SK-N-SH (cell line): ENCODE measurements around the gene TMEM116. TPM values are rescaled to one million over a fixed set of nuclear protein-coding genes. Genes with fewer than 3 reads are reported as not detected.

ENCODE experiments used
- CTCF ChIA-PET: fragments of 300-600, 350-600 bp; formaldehyde crosslinking; extraction: SDS; loops from one replicate; lab custom pipeline; 2021; lab: Yijun Ruan, JAX
- POLR2A ChIA-PET: fragments of 350-600 bp; sonication (Branson Sonifier 250); formaldehyde crosslinking; extraction: SDS; loops from one replicate; lab custom pipeline; 2020; ENCODE audit warnings: antibody characterized with exemption, inconsistent platforms; lab: Yijun Ruan, JAX
- DNase-seq: peaks from one replicate; pipeline ENCODE4 v3.0.0; 2012
- H2AFZ ChIP-seq: fragments of 200-600 bp; sonication (generic); 2 replicates; pipeline ENCODE4 v1.8.1; 2016; ENCODE audit warnings: antibody characterized with exemption, mild to moderate bottlenecking, low read depth
- H3F3A ChIP-seq: fragments of 200-600 bp; sonication (generic); replicated peaks from 2 replicates; pipeline ENCODE3; 2016; ENCODE audit warnings: antibody characterized with exemption, mild to moderate bottlenecking; ENCODE audit not compliant: insufficient read depth
- H3K27ac ChIP-seq, 2 experiments: fragments of 200-500 bp in 1 of 2; fragments of 200-600 bp in 1 of 2; sonication (Bioruptor generic) in 1 of 2; sonication (generic), shearing (Covaris generic) in 1 of 2; 2 replicates each; pipeline versions ENCODE4 v1.5.1 to v1.6.1; 2014 to 2016; ENCODE audit warnings: low read depth in 2 of 2, inconsistent platforms in 1 of 2, low read length in 1 of 2, mild to moderate bottlenecking in 1 of 2, mixed read lengths in 1 of 2
- H3K27me3 ChIP-seq: fragments of 200-600 bp; sonication (generic), shearing (Covaris generic); 2 replicates; pipeline ENCODE4 v1.6.1; 2016; ENCODE audit warnings: mixed run types; ENCODE audit not compliant: insufficient read depth
- H3K36me3 ChIP-seq, 2 experiments: fragments of 200-500 bp in 1 of 2; fragments of 200-600 bp in 1 of 2; sonication (Bioruptor generic) in 1 of 2; sonication (generic) in 1 of 2; replicated peaks in 1 of 2; 2 replicates each; pipeline versions ENCODE3 to v1.5.1; 2014 to 2016; ENCODE audit warnings: low read length in 1 of 2, mild to moderate bottlenecking in 1 of 2; ENCODE audit not compliant: insufficient read depth in 2 of 2, control insufficient read depth in 1 of 2
- H3K4me1 ChIP-seq, 2 experiments: fragments of 200-500 bp in 1 of 2; fragments of 200-600 bp in 1 of 2; sonication (Bioruptor generic) in 1 of 2; sonication (generic), shearing (Covaris generic) in 1 of 2; 2 replicates each; pipeline versions ENCODE4 v1.5.1 to v1.6.1; 2014 to 2016; ENCODE audit warnings: low read depth in 1 of 2, low read length in 1 of 2, mixed run types in 1 of 2; ENCODE audit not compliant: insufficient read depth in 2 of 2, control insufficient read depth in 1 of 2
- H3K4me2 ChIP-seq: fragments of 200-600 bp; sonication (generic), shearing (Covaris generic); 2 replicates; pipeline ENCODE4 v1.6.1; 2017; ENCODE audit warnings: mixed run types
- H3K4me3 ChIP-seq, 2 experiments: fragments of 200-500 bp in 1 of 2; fragments of 200-600 bp in 1 of 2; sonication (Bioruptor generic) in 1 of 2; sonication (generic), shearing (Covaris generic) in 1 of 2; 2 replicates each; pipeline versions ENCODE4 v1.5.1 to v1.8.1; 2014 to 2016; ENCODE audit warnings: low read depth in 2 of 2, inconsistent platforms in 1 of 2, low read length in 1 of 2, mild to moderate bottlenecking in 1 of 2, mixed read lengths in 1 of 2, moderate library complexity in 1 of 2
- H3K79me2 ChIP-seq: fragments of 200-600 bp; sonication (generic); 2 replicates; pipeline ENCODE4 v1.8.1; 2017; ENCODE audit warnings: mild to moderate bottlenecking; ENCODE audit not compliant: insufficient read depth
- H3K9ac ChIP-seq: fragments of 200-600 bp; sonication (generic); 2 replicates; pipeline ENCODE4 v1.6.1; 2017; ENCODE audit warnings: mixed run types
- H3K9me2 ChIP-seq: fragments of 200-600 bp; sonication (generic); 2 replicates; pipeline ENCODE4 v1.6.1; 2017; ENCODE audit warnings: mixed run types
- H3K9me3 ChIP-seq: fragments of 200-600 bp; sonication (generic); 2 replicates; pipeline ENCODE4 v1.6.1; 2017; ENCODE audit warnings: mixed run types, mild to moderate bottlenecking, moderate library complexity
- H4K20me1 ChIP-seq: fragments of 200-600 bp; sonication (generic); 2 replicates; pipeline ENCODE4 v1.6.1; 2017; ENCODE audit warnings: mild to moderate bottlenecking, mixed run types; ENCODE audit not compliant: insufficient read depth
- CHD2 ChIP-seq: fragments of 150-350 bp; IDR thresholded peaks from 2 replicates; pipeline ENCODE4 v1.6.1; 2018; ENCODE audit warnings: low read length; ENCODE audit not compliant: partially characterized antibody
- FOSL2 ChIP-seq: IDR thresholded peaks from 2 replicates; pipeline ENCODE4 v1.4.0; 2012; ENCODE audit warnings: low read depth, mild to moderate bottlenecking, moderate library complexity, borderline replicate concordance
- FOXM1 ChIP-seq: IDR thresholded peaks from 2 replicates; pipeline ENCODE4 v1.4.0; 2012; ENCODE audit warnings: low read depth, mild to moderate bottlenecking
- GABPA ChIP-seq: IDR thresholded peaks from 2 replicates; pipeline ENCODE4 v1.4.0; 2012; ENCODE audit warnings: low read depth, mild to moderate bottlenecking
- GATA2 ChIP-seq: sonication (generic); formaldehyde crosslinking; IDR thresholded peaks from 2 replicates; pipeline ENCODE4 v1.5.0; 2020; ENCODE audit warnings: mild to moderate bottlenecking, missing genetic modification reagents
- JUND ChIP-seq: IDR thresholded peaks from 2 replicates; pipeline ENCODE4 v1.4.0; 2012
- POLR2AphosphoS5 ChIP-seq: IDR thresholded peaks from 2 replicates; pipeline ENCODE4 v1.6.1; 2012; ENCODE audit warnings: low read depth, low read length
- RAD21 ChIP-seq: IDR thresholded peaks from 2 replicates; pipeline ENCODE4 v1.6.1; 2012; ENCODE audit warnings: mild to moderate bottlenecking, low read length
- RFX5 ChIP-seq: IDR thresholded peaks from 2 replicates; pipeline ENCODE4 v1.6.1; 2012; ENCODE audit warnings: mild to moderate bottlenecking, improper control_type of control experiment, low read length
- RXRA ChIP-seq: IDR thresholded peaks from 2 replicates; pipeline ENCODE4 v1.4.0; 2012; ENCODE audit warnings: low read depth, mild to moderate bottlenecking, borderline replicate concordance
- TCF12 ChIP-seq: IDR thresholded peaks from 2 replicates; pipeline ENCODE4 v1.4.0; 2012
- TEAD4 ChIP-seq: IDR thresholded peaks from 2 replicates; pipeline ENCODE4 v1.4.0; 2012; ENCODE audit warnings: mild to moderate bottlenecking, borderline replicate concordance; ENCODE audit not compliant: insufficient read depth
- YY1 ChIP-seq: IDR thresholded peaks from 2 replicates; pipeline ENCODE4 v1.4.0; 2012; ENCODE audit warnings: low read depth, mild to moderate bottlenecking
- WGBS: methylation state at CpG from one replicate; pipeline ENCODE4 v1.1.6; 2017; ENCODE audit warnings: low lambda C conversion rate; 5-methylcytosine and 5-hydroxymethylcytosine counted together
- polyA plus RNA-seq, 3 experiments: library from polyadenylated mRNA; depleted of rRNA; stranded (reverse); fragments of >200 nt; gene quantifications; 2 replicates each; pipeline ENCODE4 v1.2.3, GENCODE V29; 2012
- TF ChIP-seq, protein P1 (sequence below): fragments of 150-350 bp; IDR thresholded peaks from 2 replicates; pipeline ENCODE4 v1.6.1; 2016; ENCODE audit warnings: mild to moderate bottlenecking, low read depth, low read length
- TF ChIP-seq, protein P2 (sequence below): fragments of 150-350 bp; IDR thresholded peaks from 2 replicates; pipeline ENCODE4 v1.6.1; 2017; ENCODE audit warnings: antibody characterized with exemption, low read length, low read depth, borderline replicate concordance
- TF ChIP-seq, protein P3 (sequence below): IDR thresholded peaks from 2 replicates; pipeline ENCODE4 v1.4.0; 2012; ENCODE audit warnings: low read depth, borderline replicate concordance
- TF ChIP-seq, protein P4 (sequence below): IDR thresholded peaks from 2 replicates; pipeline ENCODE4 v1.6.1; 2012; ENCODE audit warnings: mild to moderate bottlenecking, low read depth, low read length, moderate library complexity

Gene TMEM116
- polyA plus RNA-seq, 1 of the 3 experiments (the other 2 are of a cell fraction) = 7.9 TPM

DNA sequence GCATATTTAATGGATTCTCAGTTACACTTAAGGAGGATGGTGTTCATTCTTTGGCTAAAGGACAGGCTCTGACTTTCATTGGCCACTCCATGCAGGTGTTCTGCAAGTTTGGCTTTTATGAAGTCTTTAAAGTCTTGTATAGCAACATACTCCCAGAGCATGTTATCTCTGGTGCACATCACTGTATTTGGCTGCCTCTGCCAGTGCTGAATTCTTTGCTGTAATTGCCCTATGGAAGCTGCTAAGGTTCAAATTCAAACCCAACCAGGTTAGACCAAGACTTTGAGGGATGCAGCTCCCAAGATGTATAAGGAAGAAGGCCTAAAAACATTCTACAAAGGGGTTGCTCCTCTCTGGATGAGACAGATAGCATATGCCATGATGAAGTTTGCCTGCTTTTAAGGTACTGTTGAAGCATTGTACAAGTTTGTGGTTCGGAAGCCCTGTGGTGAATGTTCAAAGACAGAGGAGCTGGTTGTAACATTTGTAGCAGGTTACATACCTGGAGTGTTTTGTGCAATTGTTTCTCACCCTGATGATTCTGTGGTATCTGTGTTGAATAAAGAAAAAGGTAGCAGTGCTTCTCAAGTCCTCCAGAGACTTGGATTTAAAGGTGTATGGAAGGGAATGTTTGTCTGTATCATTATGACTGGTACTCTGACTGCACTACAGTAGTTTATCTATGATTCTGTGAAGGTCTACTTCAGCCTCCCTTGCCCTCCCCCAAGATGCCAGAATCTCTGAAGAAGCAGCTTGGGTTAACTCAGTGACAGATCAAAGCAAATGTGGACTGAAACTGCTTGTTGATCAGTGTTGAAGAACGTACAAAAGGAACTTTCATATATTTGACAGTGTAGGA lies 19.4 kb downstream of the TMEM116 start:
- Histone ChIP-seq H4K20me1 (no peaks in the 10 kb centered on the region), H3K27ac (no peak overlapping the region), H3K4me1 (no peaks in the 10 kb centered on the region), H2AFZ (no peak overlapping the region), H3K4me2 (no peak overlapping the region), H3K27me3 (no peaks in the 10 kb centered on the region), H3K79me2 (no peaks in the 10 kb centered on the region), H3K9me3 (no peaks in the 10 kb centered on the region), H3K36me3 (peaks cover 0 to 3% of the 10 kb centered on the region in 2 experiments), H3K4me3 (no peak overlapping the region), H3F3A (no peaks in the 10 kb centered on the region), H3K9me2 (no peaks in the 10 kb centered on the region), H3K9ac (no peak overlapping the region)
- WGBS = 89% methylated on average over 2 of the region's 2 CpGs
- ChIA-PET POLR2A (no interaction called here), CTCF (no interaction called here)
- DNase-seq = no peak
- TF ChIP-seq TEAD4 = no peak
- no peak for TF ChIP-seq YY1
- no peak for TF ChIP-seq CHD2
- TF ChIP-seq POLR2AphosphoS5 = no peak
- TF ChIP-seq RAD21 = no peak
- TF ChIP-seq, protein P1, sequence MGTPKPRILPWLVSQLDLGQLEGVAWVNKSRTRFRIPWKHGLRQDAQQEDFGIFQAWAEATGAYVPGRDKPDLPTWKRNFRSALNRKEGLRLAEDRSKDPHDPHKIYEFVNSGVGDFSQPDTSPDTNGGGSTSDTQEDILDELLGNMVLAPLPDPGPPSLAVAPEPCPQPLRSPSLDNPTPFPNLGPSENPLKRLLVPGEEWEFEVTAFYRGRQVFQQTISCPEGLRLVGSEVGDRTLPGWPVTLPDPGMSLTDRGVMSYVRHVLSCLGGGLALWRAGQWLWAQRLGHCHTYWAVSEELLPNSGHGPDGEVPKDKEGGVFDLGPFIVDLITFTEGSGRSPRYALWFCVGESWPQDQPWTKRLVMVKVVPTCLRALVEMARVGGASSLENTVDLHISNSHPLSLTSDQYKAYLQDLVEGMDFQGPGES = no peak
- no peak for TF ChIP-seq FOSL2
- no peak for TF ChIP-seq RXRA

DNA sequence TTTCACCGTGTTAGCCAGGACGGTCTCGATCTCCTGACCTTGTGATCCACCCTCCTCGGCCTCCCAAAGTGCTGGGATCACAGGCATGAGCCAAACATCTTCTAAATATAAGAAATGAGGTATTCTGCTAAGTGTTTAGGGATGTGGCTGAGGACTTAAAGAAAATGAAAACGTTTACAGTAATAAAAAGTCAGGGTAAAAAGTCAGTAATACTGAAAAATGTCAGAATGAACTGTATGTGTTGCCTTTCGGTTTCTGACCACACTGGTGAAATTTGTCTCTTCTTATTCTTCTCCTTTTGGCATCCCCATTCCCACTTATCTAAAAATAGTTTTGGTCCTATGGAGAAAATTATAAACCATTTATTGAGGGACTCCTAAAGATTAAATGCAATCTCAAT lies 20.5 kb downstream of the TMEM116 start:
- Histone ChIP-seq H3K4me2 (no peak overlapping the region), H3K79me2 (no peaks in the 10 kb centered on the region), H3K27ac (no peak overlapping the region), H2AFZ (no peak overlapping the region), H3K9me2 (no peaks in the 10 kb centered on the region), H3K4me3 (no peak overlapping the region), H3K9ac (no peak overlapping the region), H3K4me1 (no peaks in the 10 kb centered on the region), H4K20me1 (no peaks in the 10 kb centered on the region), H3K9me3 (no peaks in the 10 kb centered on the region), H3K27me3 (no peaks in the 10 kb centered on the region), H3K36me3 (peaks cover 0 to 3% of the 10 kb centered on the region in 2 experiments), H3F3A (no peaks in the 10 kb centered on the region)
- CTCF ChIA-PET = no interaction called here
- POLR2A ChIA-PET = no interaction called here
- TF ChIP-seq YY1 (no peak), CHD2 (no peak), JUND (no peak), TCF12 (no peak), GABPA (no peak), POLR2AphosphoS5 (no peak), GATA2 (CRISPR knock-in tag) (no peak), TEAD4 (no peak), RXRA (no peak), RAD21 (no peak), RFX5 (no peak), FOXM1 (no peak)
- TF ChIP-seq, protein P2, sequence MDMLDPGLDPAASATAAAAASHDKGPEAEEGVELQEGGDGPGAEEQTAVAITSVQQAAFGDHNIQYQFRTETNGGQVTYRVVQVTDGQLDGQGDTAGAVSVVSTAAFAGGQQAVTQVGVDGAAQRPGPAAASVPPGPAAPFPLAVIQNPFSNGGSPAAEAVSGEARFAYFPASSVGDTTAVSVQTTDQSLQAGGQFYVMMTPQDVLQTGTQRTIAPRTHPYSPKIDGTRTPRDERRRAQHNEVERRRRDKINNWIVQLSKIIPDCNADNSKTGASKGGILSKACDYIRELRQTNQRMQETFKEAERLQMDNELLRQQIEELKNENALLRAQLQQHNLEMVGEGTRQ = no peak
- TF ChIP-seq, protein P3, sequence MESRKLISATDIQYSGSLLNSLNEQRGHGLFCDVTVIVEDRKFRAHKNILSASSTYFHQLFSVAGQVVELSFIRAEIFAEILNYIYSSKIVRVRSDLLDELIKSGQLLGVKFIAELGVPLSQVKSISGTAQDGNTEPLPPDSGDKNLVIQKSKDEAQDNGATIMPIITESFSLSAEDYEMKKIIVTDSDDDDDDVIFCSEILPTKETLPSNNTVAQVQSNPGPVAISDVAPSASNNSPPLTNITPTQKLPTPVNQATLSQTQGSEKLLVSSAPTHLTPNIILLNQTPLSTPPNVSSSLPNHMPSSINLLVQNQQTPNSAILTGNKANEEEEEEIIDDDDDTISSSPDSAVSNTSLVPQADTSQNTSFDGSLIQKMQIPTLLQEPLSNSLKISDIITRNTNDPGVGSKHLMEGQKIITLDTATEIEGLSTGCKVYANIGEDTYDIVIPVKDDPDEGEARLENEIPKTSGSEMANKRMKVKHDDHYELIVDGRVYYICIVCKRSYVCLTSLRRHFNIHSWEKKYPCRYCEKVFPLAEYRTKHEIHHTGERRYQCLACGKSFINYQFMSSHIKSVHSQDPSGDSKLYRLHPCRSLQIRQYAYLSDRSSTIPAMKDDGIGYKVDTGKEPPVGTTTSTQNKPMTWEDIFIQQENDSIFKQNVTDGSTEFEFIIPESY = no peak
- TF ChIP-seq, protein P4, sequence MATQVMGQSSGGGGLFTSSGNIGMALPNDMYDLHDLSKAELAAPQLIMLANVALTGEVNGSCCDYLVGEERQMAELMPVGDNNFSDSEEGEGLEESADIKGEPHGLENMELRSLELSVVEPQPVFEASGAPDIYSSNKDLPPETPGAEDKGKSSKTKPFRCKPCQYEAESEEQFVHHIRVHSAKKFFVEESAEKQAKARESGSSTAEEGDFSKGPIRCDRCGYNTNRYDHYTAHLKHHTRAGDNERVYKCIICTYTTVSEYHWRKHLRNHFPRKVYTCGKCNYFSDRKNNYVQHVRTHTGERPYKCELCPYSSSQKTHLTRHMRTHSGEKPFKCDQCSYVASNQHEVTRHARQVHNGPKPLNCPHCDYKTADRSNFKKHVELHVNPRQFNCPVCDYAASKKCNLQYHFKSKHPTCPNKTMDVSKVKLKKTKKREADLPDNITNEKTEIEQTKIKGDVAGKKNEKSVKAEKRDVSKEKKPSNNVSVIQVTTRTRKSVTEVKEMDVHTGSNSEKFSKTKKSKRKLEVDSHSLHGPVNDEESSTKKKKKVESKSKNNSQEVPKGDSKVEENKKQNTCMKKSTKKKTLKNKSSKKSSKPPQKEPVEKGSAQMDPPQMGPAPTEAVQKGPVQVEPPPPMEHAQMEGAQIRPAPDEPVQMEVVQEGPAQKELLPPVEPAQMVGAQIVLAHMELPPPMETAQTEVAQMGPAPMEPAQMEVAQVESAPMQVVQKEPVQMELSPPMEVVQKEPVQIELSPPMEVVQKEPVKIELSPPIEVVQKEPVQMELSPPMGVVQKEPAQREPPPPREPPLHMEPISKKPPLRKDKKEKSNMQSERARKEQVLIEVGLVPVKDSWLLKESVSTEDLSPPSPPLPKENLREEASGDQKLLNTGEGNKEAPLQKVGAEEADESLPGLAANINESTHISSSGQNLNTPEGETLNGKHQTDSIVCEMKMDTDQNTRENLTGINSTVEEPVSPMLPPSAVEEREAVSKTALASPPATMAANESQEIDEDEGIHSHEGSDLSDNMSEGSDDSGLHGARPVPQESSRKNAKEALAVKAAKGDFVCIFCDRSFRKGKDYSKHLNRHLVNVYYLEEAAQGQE = no peak
- WGBS = 79% methylated on average over 6 of the region's 6 CpGs
- DNase-seq = no peak
